Chondrocyte (in vitro differentiated cells): Measurements from ENCODE around the gene PHACTR1. TPM values are rescaled to one million over a fixed set of nuclear protein-coding genes. Genes with fewer than 3 reads are reported as not detected.

ENCODE experiments used
- DNase-seq: peaks from one replicate; pipeline ENCODE4 v3.0.0; 2021; ENCODE audit warnings: mixed read lengths, low spot score
- H3K27ac Mint-ChIP-seq: one replicate; pipeline ENCODE4 v1.8.0; 2021; ENCODE audit warnings: mild to moderate bottlenecking, moderate library complexity, mixed read lengths; ENCODE audit not compliant: unreplicated experiment
- H3K27me3 Mint-ChIP-seq: 2 replicates; pipeline ENCODE4 v1.8.0; 2021; ENCODE audit warnings: low read depth, mixed read lengths
- H3K36me3 Mint-ChIP-seq: 2 replicates; pipeline ENCODE4 v1.8.0; 2021; ENCODE audit warnings: low read depth, mixed read lengths
- H3K4me1 Mint-ChIP-seq: 2 replicates; pipeline ENCODE4 v1.8.0; 2021; ENCODE audit warnings: low read depth, mild to moderate bottlenecking, mixed read lengths
- H3K4me3 Mint-ChIP-seq: one replicate; pipeline ENCODE4 v1.8.0; 2021; ENCODE audit warnings: mild to moderate bottlenecking, moderate library complexity, mixed read lengths; ENCODE audit not compliant: unreplicated experiment
- H3K9me3 Mint-ChIP-seq: 2 replicates; pipeline ENCODE4 v1.8.0; 2021; ENCODE audit warnings: low read depth, mixed read lengths
- CTCF ChIP-seq: fragments of 200-600 bp; sonication (generic); IDR thresholded peaks from 2 replicates; pipeline ENCODE4 v1.5.0; 2021; ENCODE audit warnings: antibody characterized with exemption, mild to moderate bottlenecking, moderate library complexity
- total RNA-seq: library from RNA; stranded (reverse); gene quantifications from 3 replicates; pipeline ENCODE4 v1.2.1, GENCODE V29; 2021

The PHACTR1 gene
- total RNA-seq, 1 donor from 2014 or later = 2.1 TPM

- no peak overlapping the region for H3K27ac Mint-ChIP-seq
- no peaks in the 10 kb centered on the region for H3K27me3 Mint-ChIP-seq
- TF ChIP-seq CTCF = no peak
- no peaks in the 10 kb centered on the region for H3K9me3 Mint-ChIP-seq
- no peak for DNase-seq
- peaks cover under 1% of the 10 kb centered on the region for H3K4me1 Mint-ChIP-seq
- no peaks in the 10 kb centered on the region for H3K36me3 Mint-ChIP-seq
- no peak overlapping the region for H3K4me3 Mint-ChIP-seq
Measured at GRCh38 chr6:13212096-13212495, 495.5 kb downstream of the PHACTR1 start.

- DNase-seq = no peak
- Mint-ChIP-seq H3K27ac (no peak overlapping the region), H3K4me1 (peaks cover 5% of the 10 kb centered on the region), H3K36me3 (no peaks in the 10 kb centered on the region), H3K27me3 (no peaks in the 10 kb centered on the region), H3K4me3 (no peak overlapping the region), H3K9me3 (no peaks in the 10 kb centered on the region)
- no peak for TF ChIP-seq CTCF
Measured at GRCh38 chr6:13212538-13212937, 496.0 kb downstream of the PHACTR1 start.

- H3K4me1 Mint-ChIP-seq = peaks cover 13% of the 10 kb centered on the region
- H3K4me3 Mint-ChIP-seq = no peak overlapping the region
- no peaks in the 10 kb centered on the region for H3K27me3 Mint-ChIP-seq
- no peak for TF ChIP-seq CTCF
- no peaks in the 10 kb centered on the region for H3K36me3 Mint-ChIP-seq
- no peak overlapping the region for H3K27ac Mint-ChIP-seq
- no peak for DNase-seq
- H3K9me3 Mint-ChIP-seq = no peaks in the 10 kb centered on the region
Measured at GRCh38 chr6:13215390-13215789, 498.8 kb downstream of the PHACTR1 start.

DNA sequence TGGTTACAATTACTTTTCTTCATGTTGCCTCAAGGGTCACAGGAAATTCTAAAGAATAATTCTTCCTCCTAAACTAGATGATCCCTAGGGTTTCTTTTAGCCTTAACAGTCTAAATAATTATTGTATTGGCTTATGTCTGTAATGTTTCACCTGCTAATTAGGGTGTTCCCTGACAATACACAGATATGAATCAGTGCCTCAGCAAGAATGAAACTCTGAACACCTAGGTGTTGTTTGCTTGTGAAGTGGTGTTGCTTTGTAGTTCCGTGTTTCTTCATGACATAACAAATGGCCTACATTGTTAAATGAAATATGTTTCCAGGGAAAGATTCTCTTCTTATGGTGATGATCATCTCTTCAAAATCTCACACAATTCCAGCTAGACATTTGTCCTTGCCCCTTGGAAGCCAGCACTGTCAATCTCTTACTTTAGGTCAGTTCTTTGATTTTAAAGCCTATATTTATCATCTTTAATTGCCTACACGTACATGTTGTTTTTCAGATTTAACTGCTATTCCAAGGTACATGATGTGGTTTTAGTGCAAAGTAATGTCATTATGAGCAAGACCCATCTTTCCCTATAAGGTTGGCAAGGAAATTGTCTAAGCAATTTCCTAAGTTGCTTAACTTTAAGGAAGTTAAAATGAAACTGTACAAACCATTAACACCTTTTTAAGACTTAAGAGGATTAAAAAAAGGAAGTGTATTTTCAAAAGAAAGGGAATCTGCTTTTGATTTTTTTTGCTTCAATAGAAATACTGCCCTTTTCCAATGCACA is 499.9 kb downstream of the PHACTR1 start:
- no peaks in the 10 kb centered on the region for H3K36me3 Mint-ChIP-seq
- no peaks in the 10 kb centered on the region for H3K9me3 Mint-ChIP-seq
- peaks cover 13% of the 10 kb centered on the region for H3K4me1 Mint-ChIP-seq
- TF ChIP-seq CTCF = no peak
- no peak for DNase-seq
- no peaks in the 10 kb centered on the region for H3K27me3 Mint-ChIP-seq
- H3K27ac Mint-ChIP-seq = no peak overlapping the region
- H3K4me3 Mint-ChIP-seq = no peak overlapping the region

GRCh38 chr6:13217206-13217905 is 500.8 kb downstream of the PHACTR1 start:
- no peak for DNase-seq
- Mint-ChIP-seq H3K4me1 (peaks cover 13% of the 10 kb centered on the region), H3K4me3 (no peak overlapping the region), H3K36me3 (no peaks in the 10 kb centered on the region), H3K27me3 (no peaks in the 10 kb centered on the region), H3K27ac (peak overlapping the region; percentile 5), H3K9me3 (no peaks in the 10 kb centered on the region)
- TF ChIP-seq CTCF = no peak
